OCI-LY3 (cell line): Measurements from ENCODE around the gene ZBTB9.

ENCODE experiments used
- H2AFZ ChIP-seq: fragments of 200-600, 300-600 bp; shearing (Covaris generic); 2 replicates; pipeline ENCODE4 v1.6.0; 2014; ENCODE audit warnings: antibody characterized with exemption, low read depth, low read length
- H3K27ac ChIP-seq: fragments of 200-600, 300-600 bp; sonication (generic); 2 replicates; pipeline ENCODE4 v1.5.1; 2014; ENCODE audit warnings: mild to moderate bottlenecking, low read length, moderate library complexity, mixed read lengths
- H3K27me3 ChIP-seq: fragments of 200-600, 300-600 bp; sonication (generic); 2 replicates; pipeline ENCODE4 v1.6.1; 2014; ENCODE audit warnings: low read depth, low read length, mixed read lengths
- H3K36me3 ChIP-seq: fragments of 200-600, 300-600 bp; sonication (generic); replicated peaks from 2 replicates; pipeline ENCODE3; 2014; ENCODE audit warnings: low read depth, low read length, mixed read lengths
- H3K4me1 ChIP-seq: fragments of 300-600, 200-600 bp; sonication (generic); 2 replicates; pipeline ENCODE4 v1.6.1; 2014; ENCODE audit warnings: low read length, mixed read lengths
- H3K4me2 ChIP-seq: fragments of 200-600, 300-600 bp; sonication (generic); 2 replicates; pipeline ENCODE4 v1.6.1; 2014; ENCODE audit warnings: low read length, mixed read lengths
- H3K4me3 ChIP-seq: fragments of 300-600, 200-600 bp; sonication (generic); 2 replicates; pipeline ENCODE4 v1.5.1; 2014; ENCODE audit warnings: antibody characterized with exemption, mild to moderate bottlenecking, low read length, moderate library complexity
- H3K79me2 ChIP-seq: fragments of 300-600, 200-600 bp; shearing (Covaris generic); 2 replicates; pipeline ENCODE4 v1.6.1; 2014; ENCODE audit warnings: mild to moderate bottlenecking, low read length, mixed read lengths
- H3K9ac ChIP-seq: fragments of 300-600, 200-600 bp; shearing (Covaris generic); 2 replicates; pipeline ENCODE4 v1.6.0; 2014; ENCODE audit warnings: mild to moderate bottlenecking, low read length, moderate library complexity
- H3K9me3 ChIP-seq: fragments of 200-600, 300-600 bp; shearing (Covaris generic); 2 replicates; pipeline ENCODE4 v1.6.1; 2014; ENCODE audit warnings: low read length, mixed read lengths; ENCODE audit not compliant: insufficient read depth
- H4K20me1 ChIP-seq: fragments of 200-600, 300-600 bp; sonication (generic); 2 replicates; pipeline ENCODE4 v1.6.1; 2016; ENCODE audit warnings: low read length, mixed read lengths; ENCODE audit not compliant: insufficient read depth
- EZH2phosphoT487 ChIP-seq: fragments of 200-600 bp; shearing (Covaris generic); IDR thresholded peaks from 2 replicates; pipeline ENCODE4 v1.6.1; 2018; ENCODE audit warnings: antibody characterized with exemption, mixed run types, low read depth
- TF ChIP-seq, protein P1 (sequence below): fragments of 200-600, 300-600 bp; sonication (generic); IDR thresholded peaks from 2 replicates; pipeline ENCODE4 v1.5.1; 2014; ENCODE audit warnings: antibody characterized with exemption, low read length, low read depth

The ZBTB9 gene

DNA sequence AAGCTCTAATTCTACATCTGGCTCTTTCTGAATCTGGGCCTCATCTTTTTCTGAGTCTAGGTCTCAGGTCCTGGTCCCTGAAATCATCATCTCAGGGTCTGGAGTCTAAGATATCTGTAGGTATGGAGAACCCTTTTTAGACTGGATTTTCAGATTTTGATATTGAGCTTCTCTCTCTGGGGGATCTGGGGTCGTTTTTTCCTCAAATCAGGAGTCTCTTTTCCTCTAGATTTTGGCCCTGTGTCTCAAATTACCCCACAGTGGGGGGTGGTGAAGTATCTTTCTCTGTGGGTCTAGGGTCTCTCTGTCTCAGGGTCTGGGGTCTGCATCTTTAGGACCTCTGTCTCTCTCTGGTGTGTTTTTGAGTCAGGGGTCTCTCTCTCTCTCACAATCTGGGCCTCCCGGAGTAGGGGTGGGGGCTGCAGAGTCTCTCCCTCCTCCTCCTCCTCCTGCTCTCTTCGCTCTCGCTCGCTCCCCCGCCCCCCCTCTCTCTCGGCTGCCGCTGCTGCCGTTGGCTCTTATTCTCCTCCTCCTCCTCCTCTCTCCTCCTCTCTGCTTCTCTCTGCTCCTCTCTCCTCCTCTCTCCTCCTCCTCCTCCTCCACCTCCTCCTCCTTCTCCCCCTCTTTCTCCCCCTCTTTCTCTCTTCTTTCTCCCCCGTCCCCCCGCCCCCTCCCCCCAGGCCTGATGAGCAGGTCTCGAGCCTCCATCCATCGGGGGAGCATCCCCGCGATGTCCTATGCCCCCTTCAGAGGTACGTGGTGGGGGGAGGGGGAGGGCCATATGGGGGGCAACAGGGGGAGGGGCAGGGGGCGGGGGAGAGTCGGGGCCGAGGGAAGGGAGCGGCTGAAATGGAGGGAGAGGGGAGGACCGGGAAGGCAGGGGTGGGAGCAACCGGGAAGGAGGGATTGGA, 34.5 kb upstream of the ZBTB9 start, which contains the start of gene SYNGAP1:
Gene SYNGAP1, plus strand, starts transcription at position 486 of the 911 bp plus-strand sequence. Its CDS starts 200 bp downstream, at position 686.
- Histone ChIP-seq H2AFZ (no peak within 1 kb of the TSS), H3K27ac (peak within 1 kb of the TSS; percentile 81; the same call in 1 of the 2 replicates), H3K79me2 (peaks cover 19% of the 10 kb centered on the region)

GRCh38 chr6:33420491-33421343, 33.7 kb upstream of the ZBTB9 start:
- Histone ChIP-seq H3K4me1 (peaks cover 38% of the 10 kb centered on the region), H3K9ac (no peak overlapping the region), H3K27me3 (0 out of 2 replicates have a peak, but pooled peaks cover 2% of the 10 kb centered on the region), H3K4me3 (no peak overlapping the region), H3K27ac (no peak overlapping the region), H3K9me3 (no peaks in the 10 kb centered on the region), H2AFZ (no peak overlapping the region), H4K20me1 (no peaks in the 10 kb centered on the region), H3K4me2 (no peak overlapping the region), H3K36me3 (no peaks in the 10 kb centered on the region), H3K79me2 (peaks cover 18% of the 10 kb centered on the region)
- no peak for TF ChIP-seq EZH2phosphoT487
- TF ChIP-seq, protein P1, sequence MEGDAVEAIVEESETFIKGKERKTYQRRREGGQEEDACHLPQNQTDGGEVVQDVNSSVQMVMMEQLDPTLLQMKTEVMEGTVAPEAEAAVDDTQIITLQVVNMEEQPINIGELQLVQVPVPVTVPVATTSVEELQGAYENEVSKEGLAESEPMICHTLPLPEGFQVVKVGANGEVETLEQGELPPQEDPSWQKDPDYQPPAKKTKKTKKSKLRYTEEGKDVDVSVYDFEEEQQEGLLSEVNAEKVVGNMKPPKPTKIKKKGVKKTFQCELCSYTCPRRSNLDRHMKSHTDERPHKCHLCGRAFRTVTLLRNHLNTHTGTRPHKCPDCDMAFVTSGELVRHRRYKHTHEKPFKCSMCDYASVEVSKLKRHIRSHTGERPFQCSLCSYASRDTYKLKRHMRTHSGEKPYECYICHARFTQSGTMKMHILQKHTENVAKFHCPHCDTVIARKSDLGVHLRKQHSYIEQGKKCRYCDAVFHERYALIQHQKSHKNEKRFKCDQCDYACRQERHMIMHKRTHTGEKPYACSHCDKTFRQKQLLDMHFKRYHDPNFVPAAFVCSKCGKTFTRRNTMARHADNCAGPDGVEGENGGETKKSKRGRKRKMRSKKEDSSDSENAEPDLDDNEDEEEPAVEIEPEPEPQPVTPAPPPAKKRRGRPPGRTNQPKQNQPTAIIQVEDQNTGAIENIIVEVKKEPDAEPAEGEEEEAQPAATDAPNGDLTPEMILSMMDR: no peak

More for the DNA sequence above, 34.5 kb upstream of the ZBTB9 start, which contains the start of gene SYNGAP1:
- Histone ChIP-seq H3K9me3 (no peaks in the 10 kb centered on the region), H3K4me1 (peaks cover 37% of the 10 kb centered on the region), H3K4me3 (peak within 1 kb of the TSS; percentile 87), H3K9ac (peak within 1 kb of the TSS; percentile 91; the same call in 1 of the 2 replicates), H3K36me3 (no peaks in the 10 kb centered on the region), H4K20me1 (no peaks in the 10 kb centered on the region), H3K27me3 (0 out of 2 replicates have a peak, but pooled peaks cover 2% of the 10 kb centered on the region), H3K4me2 (peak within 1 kb of the TSS; percentile 98)
- TF ChIP-seq EZH2phosphoT487: no peak
- TF ChIP-seq, protein P1: no peak

DNA sequence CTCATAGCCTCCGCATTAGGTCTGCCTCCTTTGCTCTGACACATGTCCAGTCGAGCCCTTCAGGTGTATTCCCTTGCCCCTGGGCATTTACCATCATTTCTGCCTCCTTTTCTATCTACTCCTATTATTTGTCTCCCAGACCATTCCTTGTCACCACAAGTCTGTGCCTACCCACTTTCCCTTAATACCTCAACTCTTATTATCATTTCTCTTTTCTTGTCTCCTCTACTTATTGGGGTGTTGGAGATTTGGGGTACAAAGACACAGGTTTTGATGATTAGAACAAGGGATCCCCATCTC, 33.1 kb upstream of the ZBTB9 start:
- no peak overlapping the region for H3K4me2 ChIP-seq
- TF ChIP-seq EZH2phosphoT487: no peak
- TF ChIP-seq, protein P1: no peak
- H3K4me3 ChIP-seq: no peak overlapping the region
- no peaks in the 10 kb centered on the region for H4K20me1 ChIP-seq
- H3K27me3 ChIP-seq: 0 out of 2 replicates have a peak, but pooled peaks cover 2% of the 10 kb centered on the region
- no peaks in the 10 kb centered on the region for H3K36me3 ChIP-seq
- H3K9ac ChIP-seq: no peak overlapping the region
- no peak overlapping the region for H2AFZ ChIP-seq
- peaks cover 33% of the 10 kb centered on the region for H3K4me1 ChIP-seq
- H3K79me2 ChIP-seq: peaks cover 14% of the 10 kb centered on the region
- H3K9me3 ChIP-seq: no peaks in the 10 kb centered on the region
- H3K27ac ChIP-seq: no peak overlapping the region
